ENCODE measurements around the gene EMILIN1. TPM values are rescaled to one million over a fixed set of nuclear protein-coding genes. Genes with fewer than 3 reads are reported as not detected.
"Not testable (repeated sequence)": the region's sequence is repeated elsewhere in the genome, so short reads cannot be mapped to it uniquely, and the experiment has no call there.

EMILIN1 gene
- total RNA-seq, 1 donor from 2014 or later = 56.3 TPM

GRCh38 chr2:27102329-27102728 lies 23.9 kb downstream of the EMILIN1 start:
- ATAC-seq (no peak), DNase-seq (no peak)
- Histone ChIP-seq H3K4me1 (peaks cover under 1% of the 10 kb centered on the region), H3K9me3 (no peaks in the 10 kb centered on the region), H3K36me3 (no peaks in the 10 kb centered on the region), H3K27ac (no peak overlapping the region), H3K4me3 (no peak overlapping the region), H3K27me3 (ENCODE audit: low read depth) (no peaks in the 10 kb centered on the region)
- TF ChIP-seq, protein P1, sequence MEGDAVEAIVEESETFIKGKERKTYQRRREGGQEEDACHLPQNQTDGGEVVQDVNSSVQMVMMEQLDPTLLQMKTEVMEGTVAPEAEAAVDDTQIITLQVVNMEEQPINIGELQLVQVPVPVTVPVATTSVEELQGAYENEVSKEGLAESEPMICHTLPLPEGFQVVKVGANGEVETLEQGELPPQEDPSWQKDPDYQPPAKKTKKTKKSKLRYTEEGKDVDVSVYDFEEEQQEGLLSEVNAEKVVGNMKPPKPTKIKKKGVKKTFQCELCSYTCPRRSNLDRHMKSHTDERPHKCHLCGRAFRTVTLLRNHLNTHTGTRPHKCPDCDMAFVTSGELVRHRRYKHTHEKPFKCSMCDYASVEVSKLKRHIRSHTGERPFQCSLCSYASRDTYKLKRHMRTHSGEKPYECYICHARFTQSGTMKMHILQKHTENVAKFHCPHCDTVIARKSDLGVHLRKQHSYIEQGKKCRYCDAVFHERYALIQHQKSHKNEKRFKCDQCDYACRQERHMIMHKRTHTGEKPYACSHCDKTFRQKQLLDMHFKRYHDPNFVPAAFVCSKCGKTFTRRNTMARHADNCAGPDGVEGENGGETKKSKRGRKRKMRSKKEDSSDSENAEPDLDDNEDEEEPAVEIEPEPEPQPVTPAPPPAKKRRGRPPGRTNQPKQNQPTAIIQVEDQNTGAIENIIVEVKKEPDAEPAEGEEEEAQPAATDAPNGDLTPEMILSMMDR (IDR thresholded peaks at IDR 0.05) = no peak
- intact Hi-C loops (cut with DNase I) = no loop called here

DNA sequence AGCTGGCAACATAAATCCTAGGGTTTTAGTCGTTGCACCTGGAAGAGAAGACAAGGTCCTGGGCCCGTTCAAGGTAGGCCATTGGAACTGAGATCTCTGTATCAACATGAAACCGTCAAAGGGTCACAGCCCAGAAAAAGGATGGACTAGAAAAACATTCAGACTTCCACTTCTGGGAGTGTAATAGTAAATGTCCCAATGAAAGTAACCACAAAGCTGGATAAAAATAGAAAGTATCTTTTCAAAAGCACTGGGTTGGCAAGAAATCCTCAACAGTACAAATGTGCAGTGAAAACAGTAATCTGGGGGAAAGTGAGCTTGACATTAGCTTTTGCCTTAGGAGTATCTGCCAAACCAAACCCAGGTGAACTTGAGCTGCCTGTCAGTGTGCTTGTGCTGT lies 27.6 kb downstream of the EMILIN1 start:
- DNase-seq = no peak
- no peaks in the 10 kb centered on the region for H3K9me3 ChIP-seq
- no peak overlapping the region for H3K4me3 ChIP-seq
- no peak overlapping the region for H3K27ac ChIP-seq
- intact Hi-C loops (cut with DNase I) = no loop called here
- ATAC-seq = no peak
- TF ChIP-seq, protein P1 (IDR thresholded peaks at IDR 0.05) = no peak
- no peaks in the 10 kb centered on the region for H3K36me3 ChIP-seq
- H3K4me1 ChIP-seq = no peaks in the 10 kb centered on the region
- no peaks in the 10 kb centered on the region for H3K27me3 ChIP-seq (ENCODE audit: low read depth)

DNA sequence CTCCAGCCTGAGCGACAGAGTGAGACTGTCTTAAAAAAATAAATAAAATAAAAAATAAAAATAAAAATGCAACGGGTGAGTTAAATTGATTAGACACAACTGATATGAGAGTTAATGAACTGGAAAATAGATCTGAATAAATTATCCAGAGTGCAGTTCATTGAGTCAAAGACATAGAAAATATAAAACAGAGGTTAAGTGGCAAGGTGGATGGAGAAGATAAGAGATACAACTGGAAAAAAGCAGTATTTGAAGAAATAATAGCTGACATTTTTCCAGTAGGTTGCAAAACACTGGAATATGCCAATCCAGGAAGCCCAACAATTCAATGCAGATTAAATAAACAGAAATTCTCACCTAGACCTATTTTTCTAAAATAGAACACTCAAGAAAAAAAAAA lies 29.8 kb downstream of the EMILIN1 start:
- ATAC-seq (no peak), DNase-seq (no peak)
- Histone ChIP-seq H3K27me3 (ENCODE audit: low read depth) (no peaks in the 10 kb centered on the region), H3K27ac (no peak overlapping the region), H3K4me3 (no peak overlapping the region), H3K36me3 (no peaks in the 10 kb centered on the region), H3K9me3 (no peaks in the 10 kb centered on the region), H3K4me1 (no peaks in the 10 kb centered on the region)
- intact Hi-C loops (cut with DNase I) = no loop called here
- TF ChIP-seq, protein P1 (IDR thresholded peaks at IDR 0.05) = no peak

GRCh38 chr2:27109083-27109482 lies 30.7 kb downstream of the EMILIN1 start:
- Histone ChIP-seq H3K9me3 (no peaks in the 10 kb centered on the region), H3K27me3 (ENCODE audit: low read depth) (no peaks in the 10 kb centered on the region), H3K36me3 (no peaks in the 10 kb centered on the region), H3K27ac (no peak overlapping the region), H3K4me3 (no peak overlapping the region), H3K4me1 (no peaks in the 10 kb centered on the region)
- no peak for ATAC-seq
- intact Hi-C loops (cut with DNase I) = no loop called here
- TF ChIP-seq, protein P1 (IDR thresholded peaks at IDR 0.05) = no peak
- no peak for DNase-seq

DNA sequence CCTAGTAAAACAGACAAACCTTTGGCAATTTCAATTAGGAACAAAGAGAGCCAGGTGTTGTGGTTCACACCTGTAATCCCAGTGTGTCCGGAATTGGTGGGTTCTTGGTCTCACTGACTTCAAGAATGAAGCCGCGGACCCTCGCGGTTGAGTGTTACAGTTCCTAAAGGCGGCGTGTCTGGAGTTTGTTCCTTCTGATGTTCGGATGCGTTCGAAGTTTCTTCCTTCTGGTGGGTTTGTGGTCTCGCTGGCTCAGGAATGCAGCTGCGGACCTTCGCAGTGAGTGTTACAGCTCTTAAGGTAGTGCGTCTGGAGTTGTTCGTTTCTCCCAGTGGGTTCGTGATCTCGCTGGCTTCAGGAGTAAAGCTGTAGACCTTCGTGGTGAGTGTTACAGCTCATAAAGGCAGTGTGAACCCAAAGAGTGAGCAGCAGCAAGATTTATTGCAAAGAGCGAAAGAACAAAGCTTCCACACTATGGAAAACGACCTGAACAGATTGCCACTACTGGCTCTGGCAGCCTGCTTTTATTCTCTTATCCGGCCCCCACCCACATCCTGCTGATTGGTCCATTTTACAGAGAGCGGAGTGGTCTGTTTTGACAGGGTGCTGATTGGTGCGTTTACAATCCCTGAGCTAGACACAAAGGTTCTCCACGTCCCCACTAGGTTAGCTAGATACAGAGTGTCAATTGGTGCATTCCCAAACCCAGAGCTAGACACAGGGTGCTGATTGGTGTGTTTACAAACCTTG lies 32.4 kb downstream of the EMILIN1 start:
- H3K4me3 ChIP-seq; H3K27me3 ChIP-seq (ENCODE audit: low read depth); ATAC-seq; H3K27ac ChIP-seq; H3K4me1 ChIP-seq; H3K36me3 ChIP-seq; H3K9me3 ChIP-seq; intact Hi-C loops (cut with DNase I); DNase-seq: not testable (repeated sequence)

- H3K27ac ChIP-seq; H3K27me3 ChIP-seq (ENCODE audit: low read depth); DNase-seq; H3K4me1 ChIP-seq; H3K36me3 ChIP-seq; intact Hi-C loops (cut with DNase I); H3K9me3 ChIP-seq; H3K4me3 ChIP-seq; ATAC-seq: not testable (repeated sequence)
Measured at GRCh38 chr2:27111392-27112078, 33.1 kb downstream of the EMILIN1 start.
